HT-29 (cell line): ENCODE results near the gene MYF5. TPM values are rescaled to one million over a fixed set of nuclear protein-coding genes. Genes with fewer than 3 reads are reported as not detected.
"Not testable (repeated sequence)": the region's sequence is repeated elsewhere in the genome, so short reads cannot be mapped to it uniquely, and the experiment has no call there.

ENCODE experiments used
- DNase-seq: peaks from one replicate; pipeline ENCODE4 v3.0.0-alpha.2; 2015; ENCODE audit warnings: low spot score
- total RNA-seq: library from RNA; depleted of rRNA; stranded (reverse); fragments of >200 nt; shearing (Covaris generic); gene quantifications from 2 replicates; pipeline ENCODE4 v1.2.3, GENCODE V29; 2014; rRNA removed

Gene MYF5
- not detected in 2 replicates for total RNA-seq

DNA sequence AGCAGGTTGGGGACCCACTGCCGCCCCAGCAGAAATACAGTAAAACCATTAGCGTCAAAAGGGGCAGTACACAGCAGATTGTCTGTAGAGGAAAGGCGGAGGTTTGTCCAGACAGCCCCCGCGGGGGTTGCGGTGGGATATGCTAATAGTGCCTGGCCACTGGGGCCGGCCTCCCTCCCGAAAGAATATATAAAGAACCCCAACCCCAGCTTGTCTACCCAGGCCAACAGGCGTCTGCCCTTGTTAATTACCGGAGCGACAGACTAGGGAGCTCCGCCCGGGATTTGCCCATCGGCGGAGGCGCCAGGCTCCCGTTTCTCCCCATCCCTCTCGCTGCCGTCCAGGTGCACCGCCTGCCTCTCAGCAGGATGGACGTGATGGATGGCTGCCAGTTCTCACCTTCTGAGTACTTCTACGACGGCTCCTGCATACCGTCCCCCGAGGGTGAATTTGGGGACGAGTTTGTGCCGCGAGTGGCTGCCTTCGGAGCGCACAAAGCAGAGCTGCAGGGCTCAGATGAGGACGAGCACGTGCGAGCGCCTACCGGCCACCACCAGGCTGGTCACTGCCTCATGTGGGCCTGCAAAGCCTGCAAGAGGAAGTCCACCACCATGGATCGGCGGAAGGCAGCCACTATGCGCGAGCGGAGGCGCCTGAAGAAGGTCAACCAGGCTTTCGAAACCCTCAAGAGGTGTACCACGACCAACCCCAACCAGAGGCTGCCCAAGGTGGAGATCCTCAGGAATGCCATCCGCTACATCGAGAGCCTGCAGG lies at the start of gene MYF5:
TSS of gene MYF5 (plus strand) at position 217 of the 774 bp plus-strand sequence. CDS start at position 369, 152 bp downstream.
- no peak for DNase-seq

DNA sequence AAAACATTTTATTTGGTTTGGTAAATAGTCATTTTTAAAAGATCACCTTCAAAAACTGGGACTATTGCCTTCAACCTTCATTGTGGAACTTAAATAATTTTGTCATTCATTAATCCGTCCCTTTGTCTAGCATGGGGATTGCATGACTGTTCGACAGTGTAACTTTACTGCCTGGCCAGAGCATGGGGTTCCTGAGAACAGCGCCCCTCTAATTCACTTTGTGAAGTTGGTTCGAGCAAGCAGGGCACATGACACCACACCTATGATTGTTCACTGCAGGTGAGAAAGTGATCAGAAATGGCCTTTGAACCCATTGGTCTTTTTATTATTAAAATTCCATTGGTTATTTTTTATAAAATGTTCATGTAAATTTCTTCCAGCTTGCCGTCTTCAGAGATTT lies 46.5 kb upstream of the MYF5 start:
- DNase-seq = no peak

DNA sequence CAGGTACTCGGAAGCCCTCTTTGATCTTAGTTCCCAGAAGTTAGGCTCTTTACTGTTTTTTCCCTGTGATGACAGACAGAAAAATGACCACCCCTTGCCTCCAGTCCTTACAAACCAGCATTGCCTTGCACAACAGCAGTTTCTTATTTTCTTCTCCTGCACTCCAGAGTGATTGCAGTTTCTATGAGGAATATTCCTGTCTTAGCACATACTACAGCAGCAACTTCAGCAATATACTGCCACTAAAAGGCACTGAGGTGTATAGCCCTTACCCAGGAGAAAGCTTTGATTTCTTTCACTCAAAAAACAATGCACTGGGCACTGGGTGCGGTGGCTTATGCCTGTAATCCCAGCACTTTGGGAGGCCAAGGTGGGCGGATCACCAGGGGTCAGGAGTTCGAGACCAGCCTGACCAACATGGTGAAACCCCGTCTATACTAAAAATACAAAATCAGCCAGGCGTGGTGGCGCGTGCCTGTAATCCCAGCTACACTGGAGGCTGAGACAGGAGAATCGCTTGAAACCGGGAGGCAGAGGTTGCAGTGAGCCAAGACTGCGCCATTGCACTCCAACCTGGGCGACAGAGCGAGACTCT lies 40.6 kb upstream of the MYF5 start:
- not testable (repeated sequence) for DNase-seq

DNA sequence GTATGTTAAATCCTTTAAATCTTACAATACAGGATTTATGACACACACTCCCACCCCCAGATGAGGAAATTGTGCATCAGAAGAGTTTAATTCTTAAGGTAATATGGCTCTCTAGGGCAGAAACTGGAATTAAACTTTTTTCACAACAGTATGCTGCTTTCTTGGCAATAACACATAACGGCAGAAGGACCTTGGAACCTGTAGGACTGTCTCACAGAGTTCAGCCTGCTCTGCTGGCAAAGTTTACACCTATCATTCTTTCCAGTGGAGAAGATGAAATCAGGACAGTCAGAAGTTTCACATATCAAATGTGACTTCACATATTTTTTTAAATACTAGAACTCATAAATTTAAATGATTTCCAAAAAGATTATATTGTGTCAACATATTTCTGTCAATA lies 39.9 kb upstream of the MYF5 start:
- DNase-seq = no peak

DNA sequence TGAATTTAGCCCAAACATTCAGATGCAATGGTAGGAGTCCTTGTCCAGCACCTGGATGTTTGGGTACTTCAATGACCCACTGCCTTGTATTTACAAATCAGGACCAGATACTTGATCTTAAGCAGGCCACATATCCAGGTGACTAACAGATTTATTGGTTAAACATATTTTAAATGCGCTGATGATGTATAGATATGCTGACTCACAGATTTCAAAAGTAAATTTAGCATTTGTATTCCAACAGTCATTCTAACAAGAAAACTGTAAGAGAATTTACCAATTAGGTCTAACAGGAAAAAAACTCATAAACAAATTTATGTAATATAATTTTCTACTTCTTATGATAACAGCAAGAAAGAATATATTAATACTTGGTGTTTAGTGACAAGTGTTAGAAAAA lies 38.7 kb upstream of the MYF5 start:
- DNase-seq = no peak

DNA sequence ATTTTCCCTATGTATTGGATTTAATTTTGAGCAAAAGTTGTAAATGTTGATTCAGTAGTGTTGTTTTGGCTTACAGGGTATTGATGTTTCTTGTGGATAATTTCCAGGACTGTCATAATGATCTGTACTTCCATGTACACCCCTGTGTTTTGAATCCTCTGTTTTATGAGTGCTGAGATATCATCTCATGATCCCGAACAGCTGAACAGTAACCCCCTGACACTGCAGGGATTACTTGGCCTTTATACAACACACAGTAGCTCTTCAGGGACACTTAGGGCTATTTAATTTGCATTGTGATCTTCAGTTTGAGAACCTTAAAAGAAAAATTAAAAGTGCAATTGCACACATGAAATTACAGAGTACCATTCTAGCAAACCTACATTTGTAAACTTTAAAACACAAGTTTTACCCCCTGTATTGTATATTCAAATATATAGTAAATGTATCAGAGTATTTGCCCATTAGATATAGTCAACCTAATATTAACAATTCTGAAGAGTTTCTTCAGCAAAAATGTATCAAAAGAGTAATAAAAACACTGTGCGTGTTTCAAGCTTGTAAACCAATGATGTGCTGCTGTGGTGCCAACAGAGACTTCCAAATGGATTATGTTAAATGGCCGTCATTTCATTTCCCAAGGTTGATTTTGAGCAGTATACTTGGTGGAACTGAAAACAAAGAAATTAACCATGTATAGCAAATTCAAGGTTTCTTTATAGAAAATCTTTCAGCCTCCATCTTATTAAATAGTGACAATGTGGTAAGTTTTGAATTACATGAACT lies 37.2 kb upstream of the MYF5 start:
- DNase-seq = no peak

DNA sequence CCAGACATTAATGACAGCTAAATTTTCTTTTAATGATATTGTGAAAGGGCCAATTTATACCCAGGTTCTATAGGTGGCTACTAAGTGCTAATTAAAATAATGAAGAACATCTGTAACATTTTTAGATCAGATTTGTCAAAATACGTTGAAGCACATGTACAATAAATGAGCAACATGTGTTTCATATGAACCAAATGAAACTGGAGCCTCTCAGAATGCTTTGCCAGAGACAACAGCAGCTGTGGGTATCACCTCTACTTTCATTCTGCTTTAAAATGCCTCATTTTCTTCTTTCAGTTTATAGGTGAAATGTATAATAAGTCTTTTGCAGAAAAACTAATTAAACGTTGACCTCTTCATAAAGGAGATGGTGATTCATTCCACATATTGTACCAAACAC lies 35.4 kb upstream of the MYF5 start:
- no peak for DNase-seq

DNA sequence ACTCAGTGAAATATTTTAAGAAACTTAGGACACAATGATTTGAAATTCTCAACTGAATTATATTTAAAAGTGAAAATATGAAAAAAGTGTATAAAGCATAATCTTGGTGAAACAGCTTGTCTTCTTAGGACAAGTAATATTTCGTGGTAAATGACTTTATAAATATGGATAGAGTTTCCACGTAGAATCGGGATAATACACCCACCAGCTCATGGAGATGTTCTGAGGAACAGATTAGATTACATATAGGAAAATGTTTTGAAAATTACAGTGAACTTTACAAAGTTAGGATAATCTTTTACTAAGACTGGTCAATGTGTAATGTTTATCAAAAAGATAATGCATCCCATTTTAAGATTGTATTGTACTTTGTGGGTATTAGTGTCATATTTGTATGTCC lies 34.9 kb upstream of the MYF5 start:
- DNase-seq = no peak

DNA sequence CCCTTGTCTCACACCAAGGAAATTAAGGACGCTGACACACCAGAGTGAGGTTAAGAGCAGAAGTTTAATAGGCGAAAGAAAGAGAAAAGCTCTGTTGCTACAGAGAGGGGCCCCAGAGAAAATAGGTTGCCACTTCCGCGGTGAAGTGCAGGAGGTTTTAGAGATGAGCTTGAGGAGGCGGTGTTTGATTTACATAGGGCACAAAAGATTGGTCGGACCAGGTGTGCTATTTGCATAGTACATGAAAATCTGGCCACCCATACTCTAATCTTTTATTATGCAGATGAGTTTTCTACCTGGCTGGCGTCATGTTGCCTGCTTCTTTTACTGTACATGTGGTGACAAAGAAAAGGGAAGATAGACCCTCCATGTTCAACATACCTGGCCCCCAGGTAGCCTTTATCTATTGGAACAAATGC lies 32.6 kb upstream of the MYF5 start:
- no peak for DNase-seq

DNA sequence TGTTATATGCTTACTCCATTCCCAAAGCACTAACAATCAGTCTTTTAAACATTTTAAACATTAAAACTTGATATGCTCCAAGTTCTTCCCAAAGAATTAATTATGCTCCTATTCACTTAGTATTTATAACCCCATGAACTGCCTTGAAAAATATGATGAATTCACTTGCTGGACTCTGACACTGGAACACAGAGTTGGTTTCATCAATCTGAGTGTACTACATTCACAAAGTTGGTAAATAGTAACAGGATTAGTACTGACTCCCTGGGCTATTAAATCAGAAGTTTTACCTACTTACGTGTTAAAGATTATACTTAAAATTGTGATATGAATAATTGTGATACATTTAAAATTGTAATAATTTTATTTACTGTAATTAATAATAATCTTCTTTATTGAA lies 26.6 kb upstream of the MYF5 start:
- no peak for DNase-seq

DNA sequence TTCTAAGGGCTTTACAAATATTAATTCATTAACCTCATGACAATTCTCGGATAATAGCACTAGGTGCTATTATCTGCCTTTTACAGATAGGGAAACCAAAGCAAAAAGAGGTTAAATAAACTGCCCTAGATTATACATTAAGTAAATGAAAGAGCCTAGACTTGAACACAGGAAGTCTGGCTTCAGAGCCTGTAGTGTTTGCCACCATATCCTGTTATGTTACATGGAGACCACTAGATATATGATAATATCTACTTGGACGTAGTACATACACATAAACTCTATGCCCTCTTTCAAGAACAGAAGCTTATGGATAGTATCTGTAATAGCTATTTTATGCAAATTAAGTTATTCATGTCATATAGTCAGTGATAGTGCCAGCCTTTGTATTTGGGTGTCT lies 26.2 kb upstream of the MYF5 start:
- no peak for DNase-seq

DNA sequence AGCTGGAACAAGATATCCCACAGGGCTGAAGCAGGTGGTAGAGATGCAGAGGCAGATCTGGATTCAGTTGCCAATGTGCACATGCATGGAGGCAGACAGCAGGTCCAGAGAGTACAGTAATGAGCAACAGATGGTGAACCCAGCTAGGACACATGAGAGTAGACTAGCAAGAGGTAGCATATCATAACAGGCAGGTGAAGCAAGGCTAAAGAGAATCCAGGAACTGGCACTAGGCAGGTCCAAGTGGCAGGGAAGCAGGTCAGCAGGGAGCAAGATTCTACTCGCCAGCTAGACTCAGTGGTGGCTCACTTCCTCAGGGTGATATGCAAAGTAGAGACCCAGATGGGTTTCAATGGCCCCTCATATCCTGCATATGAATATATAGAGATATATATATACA lies 24.6 kb upstream of the MYF5 start:
- no peak for DNase-seq

DNA sequence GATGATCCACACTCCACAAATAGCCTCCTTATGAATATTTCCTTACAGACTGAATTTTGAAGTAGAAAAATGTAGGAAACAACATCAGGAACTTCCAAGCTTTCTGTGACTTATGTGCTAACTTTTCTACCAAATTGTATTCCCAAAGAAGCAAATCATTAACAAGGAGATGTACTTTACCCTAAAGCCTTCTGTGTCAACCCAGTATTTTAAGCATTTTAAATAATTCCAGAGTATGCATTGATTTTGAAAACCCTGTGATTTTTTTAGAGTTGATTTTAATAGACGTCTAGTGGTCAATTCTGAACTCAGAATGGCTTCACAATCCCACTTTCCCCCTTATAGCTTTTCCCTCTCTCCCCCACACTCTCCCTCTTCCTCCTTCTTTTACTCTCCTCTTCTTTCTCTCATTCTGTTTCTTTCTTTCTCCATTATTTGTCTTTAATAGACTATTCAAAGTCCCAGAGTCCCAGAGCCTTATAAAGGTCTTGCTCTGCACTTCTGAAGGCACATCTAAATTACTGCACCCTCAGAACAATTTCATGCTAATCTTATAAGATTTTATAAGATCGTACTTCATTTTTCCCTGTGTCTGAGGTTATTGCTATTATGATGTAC lies 19.3 kb upstream of the MYF5 start:
- no peak for DNase-seq

DNA sequence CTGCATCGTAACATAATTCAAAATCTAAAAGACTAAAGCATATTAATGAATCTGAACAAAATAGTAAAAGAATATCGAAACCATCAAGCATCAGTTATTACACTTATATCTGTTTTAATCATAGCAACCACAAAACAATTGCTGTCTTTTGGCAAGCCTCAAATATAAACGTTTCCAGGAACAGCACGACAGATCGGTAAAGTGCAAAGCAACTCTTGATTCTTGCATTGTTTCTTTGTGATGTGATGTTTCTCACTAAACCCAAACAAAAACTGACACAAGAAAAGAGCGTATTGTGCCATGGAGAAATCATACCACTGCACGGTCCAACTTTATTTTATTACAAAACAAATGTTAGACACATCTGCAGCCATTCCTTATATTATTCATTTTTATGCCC lies 18.5 kb upstream of the MYF5 start:
- DNase-seq = no peak

DNA sequence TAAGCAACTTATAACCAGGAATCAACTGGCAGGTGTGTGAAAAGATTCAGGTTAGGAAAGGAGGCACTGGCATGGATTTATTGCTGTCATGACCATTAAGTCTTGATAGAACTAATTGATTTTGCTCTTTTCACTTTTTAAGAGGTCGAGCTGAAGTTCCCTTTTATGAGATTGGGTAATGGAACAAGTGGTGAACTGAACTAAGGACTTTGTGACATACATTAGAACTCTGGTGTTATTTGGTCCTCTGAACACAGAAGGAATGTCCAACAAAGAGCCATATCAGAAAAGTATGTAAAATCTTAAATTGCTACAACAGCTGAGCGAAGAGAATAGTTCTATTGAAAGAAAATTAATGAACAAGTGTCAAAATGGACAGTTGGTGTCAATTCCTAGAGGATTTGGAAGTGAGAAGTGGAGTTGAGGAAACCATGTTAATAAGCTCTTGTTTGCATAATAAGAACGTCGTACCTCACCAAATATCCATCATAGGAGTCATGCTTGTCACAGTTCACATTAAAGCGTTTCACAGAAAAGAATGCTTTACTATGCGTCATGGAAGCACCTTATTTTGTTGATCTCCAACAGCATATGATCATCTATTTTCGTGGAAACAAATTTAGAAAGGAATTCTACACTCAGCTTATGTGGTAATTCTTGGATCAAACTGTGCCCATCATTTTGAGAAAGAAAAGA lies 17.7 kb upstream of the MYF5 start:
- DNase-seq = no peak

DNA sequence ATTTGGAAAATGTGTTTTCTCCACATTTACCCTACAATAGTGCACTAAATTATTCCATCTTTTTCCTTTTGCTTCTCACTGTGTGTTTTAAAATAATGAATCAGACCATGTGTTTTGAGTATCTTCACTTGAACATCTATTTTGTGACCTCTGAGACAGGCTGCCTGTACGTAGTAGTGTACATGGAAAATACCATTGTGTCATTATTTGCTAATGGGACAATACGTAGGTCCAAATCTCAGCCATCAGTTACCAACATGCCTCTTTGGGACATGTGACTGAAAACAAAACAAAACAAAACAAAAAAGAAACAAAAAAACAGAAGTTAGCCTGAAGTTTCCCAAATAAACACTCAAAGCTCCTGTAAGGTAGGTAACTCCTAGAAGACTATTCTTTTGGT lies 16.4 kb upstream of the MYF5 start:
- DNase-seq = no peak

DNA sequence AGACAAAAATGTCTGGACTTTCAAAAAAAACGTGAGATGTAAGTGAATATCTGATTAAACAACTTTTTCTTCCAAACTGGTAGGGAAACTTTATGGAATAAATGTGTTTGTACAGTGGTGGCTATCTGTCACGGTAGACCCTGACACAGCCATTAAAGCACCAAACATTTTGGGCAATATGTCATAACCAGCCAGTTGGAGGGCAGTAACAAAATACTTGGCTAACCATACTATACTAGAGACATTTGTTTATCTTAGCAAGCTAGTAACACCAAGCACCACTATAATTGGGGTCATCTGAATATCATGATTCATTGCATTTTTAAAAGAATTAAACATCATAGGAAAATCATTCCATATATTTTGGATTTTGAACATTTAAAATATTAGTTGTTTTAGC lies 15.3 kb upstream of the MYF5 start:
- DNase-seq = no peak

DNA sequence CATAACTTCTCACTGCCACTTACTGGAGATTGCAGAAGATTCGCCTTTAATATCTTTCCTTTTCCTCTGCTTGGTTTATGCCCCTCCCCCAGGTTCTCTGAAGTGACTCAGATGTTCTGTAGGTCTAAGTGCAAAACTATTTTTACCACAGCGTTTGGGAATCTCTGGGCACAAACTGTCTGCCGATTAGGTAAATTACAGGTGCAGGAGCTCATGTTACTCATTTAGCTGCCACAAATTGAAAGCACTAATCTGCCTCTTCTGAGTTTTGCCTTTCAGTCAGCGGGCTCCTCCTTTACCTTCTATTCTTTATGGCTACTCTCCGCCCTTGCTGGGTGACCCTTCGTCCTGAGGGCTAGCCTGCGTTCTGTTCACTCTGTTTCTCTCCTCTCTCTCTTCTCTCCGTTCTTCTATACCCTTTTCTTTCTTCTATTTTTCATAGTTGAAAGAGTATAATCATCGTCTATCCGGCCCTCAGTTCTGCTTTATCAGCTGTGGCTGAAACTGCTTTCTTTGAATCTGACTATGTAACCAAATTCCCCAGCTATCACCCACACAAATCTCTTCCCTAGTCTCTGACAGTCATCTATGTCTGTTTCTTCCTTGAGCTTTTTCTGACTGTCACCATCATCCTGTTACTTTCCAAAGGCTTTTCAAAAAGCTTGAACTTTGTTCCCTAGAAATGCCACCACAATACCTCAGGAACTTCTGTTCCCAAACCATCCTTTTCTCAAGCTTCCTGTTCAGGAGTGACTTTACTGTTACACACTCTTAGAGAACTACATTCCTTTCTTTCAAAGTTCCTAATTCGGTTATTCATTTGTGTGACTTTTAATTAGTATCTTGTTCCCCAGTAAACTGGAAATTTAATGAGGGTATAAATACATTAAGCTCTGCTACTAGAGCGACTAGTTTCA lies 13.6 kb upstream of the MYF5 start:
- DNase-seq = peak; percentile 26

DNA sequence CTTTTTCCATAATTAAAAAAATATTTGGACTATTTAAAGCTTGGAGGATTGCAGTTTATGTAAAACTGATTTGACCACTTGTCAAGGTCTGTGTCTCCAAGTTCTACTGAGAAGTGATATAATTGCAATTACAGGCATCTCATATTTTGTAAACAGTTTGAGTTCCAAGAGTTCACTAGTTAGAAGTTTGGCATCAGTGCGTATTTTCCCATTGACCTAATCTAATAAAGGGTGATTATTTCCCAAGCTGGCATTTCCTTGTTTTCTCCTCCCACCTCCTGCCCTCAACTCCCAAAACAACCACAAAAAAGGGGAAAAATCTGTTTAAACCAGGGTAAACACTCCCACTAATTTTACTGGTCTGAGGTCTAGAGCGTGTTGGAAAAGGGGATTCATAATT lies 12.3 kb upstream of the MYF5 start:
- DNase-seq = no peak

DNA sequence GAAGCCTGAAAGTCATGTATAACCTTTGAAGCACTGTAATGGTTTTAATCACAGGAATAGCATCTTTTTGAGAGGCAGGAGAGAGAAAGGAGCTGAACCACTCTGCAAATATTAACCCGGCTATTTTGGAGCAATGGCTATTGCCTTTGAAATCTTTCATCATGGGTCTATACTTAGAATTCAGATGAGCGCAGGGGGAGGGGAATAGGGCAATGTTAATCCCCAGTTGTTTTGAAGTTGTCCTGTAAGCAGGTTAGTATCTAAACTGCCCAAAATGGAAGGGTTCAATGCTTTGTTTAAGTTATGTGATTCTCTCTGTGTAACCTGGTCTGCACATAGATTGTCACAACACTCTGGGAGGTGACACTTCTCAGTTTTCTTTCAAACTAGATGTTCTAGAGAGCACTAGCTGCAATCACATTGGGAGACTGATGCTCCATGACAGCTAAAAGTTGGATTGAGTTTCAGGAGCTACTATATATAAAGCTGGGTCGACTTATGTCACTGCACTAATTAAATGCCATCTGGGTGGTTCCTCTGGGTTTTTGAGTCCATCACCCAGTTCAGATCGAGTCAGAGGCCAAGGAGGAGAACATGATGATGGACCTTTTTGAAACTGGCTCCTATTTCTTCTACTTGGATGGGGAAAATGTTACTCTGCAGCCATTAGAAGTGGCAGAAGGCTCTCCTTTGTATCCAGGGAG lies 9.4 kb upstream of the MYF5 start, which contains the start of gene MYF6:
TSS of gene MYF6 (plus strand) at position 509 of the 704 bp plus-strand sequence. CDS start at position 595, 86 bp downstream.
- no peak for DNase-seq
